ENCODE results near the gene WDR54. TPM values are rescaled to one million over a fixed set of nuclear protein-coding genes. Genes with fewer than 3 reads are reported as not detected.

The WDR54 gene, protein sequence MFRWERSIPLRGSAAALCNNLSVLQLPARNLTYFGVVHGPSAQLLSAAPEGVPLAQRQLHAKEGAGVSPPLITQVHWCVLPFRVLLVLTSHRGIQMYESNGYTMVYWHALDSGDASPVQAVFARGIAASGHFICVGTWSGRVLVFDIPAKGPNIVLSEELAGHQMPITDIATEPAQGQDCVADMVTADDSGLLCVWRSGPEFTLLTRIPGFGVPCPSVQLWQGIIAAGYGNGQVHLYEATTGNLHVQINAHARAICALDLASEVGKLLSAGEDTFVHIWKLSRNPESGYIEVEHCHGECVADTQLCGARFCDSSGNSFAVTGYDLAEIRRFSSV
- 5.7 TPM for total RNA-seq

DNA sequence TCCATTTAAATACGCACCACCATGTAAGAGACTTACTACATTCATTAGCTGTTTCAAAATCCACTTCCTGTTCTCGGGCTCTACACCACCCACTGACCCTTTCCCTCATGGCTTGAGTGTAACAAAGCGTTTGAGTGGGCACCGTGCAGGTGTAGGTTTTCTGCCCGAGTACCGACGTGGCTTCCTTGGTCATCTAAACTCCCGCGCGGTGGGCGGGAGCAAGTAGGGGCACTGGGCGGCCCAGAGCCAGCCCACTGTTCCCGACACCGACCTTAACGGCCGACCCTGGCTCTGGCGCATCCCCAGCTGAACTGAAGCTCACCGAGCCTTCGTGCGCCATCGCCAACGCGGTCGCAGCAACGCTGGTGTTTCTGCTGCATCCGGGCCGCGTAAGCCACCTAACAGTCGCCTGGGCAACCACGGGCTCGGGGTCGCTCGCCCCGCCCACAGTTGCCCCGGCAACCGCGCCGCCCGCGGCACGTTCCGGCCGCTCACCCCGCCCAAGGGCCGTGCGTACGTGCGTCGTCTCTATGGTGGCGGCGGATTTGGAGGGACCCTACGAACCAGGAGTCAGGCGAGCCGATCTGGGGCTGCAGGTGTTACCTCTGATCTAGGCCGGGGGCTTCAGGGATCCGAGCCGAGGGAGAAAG lies at the start of gene WDR54, which contains the start of gene C2orf81:
Gene WDR54, plus strand, starts transcription at position 510 of the 650 bp plus-strand sequence. CDS start 424 bp downstream, outside the sequence.
Gene C2orf81, minus strand, starts transcription at position 399 of the 650 bp plus-strand sequence. Its CDS starts 59 bp downstream, at position 340.
- DNase-seq, result peak; percentile 72

DNA sequence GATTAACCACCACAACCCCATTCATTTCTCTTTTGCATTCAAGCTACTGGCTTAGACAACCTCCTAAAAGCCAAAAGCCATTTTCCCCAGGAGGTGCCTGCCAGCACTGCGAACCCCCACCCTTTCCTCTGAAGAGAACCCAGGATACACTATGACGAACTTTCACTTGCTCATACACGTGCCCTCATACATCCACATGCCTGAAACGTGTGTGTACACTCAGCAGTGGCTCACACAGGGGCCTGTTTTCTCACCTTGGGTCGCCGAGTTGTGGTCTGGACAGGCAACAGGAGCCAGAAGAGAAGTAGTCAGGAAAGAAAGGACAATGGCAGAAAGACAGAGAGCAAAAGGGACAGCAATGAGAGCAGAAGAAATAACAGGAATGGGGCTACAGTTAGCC lies 48.9 kb upstream of the WDR54 start:
- no peak for DNase-seq

DNA sequence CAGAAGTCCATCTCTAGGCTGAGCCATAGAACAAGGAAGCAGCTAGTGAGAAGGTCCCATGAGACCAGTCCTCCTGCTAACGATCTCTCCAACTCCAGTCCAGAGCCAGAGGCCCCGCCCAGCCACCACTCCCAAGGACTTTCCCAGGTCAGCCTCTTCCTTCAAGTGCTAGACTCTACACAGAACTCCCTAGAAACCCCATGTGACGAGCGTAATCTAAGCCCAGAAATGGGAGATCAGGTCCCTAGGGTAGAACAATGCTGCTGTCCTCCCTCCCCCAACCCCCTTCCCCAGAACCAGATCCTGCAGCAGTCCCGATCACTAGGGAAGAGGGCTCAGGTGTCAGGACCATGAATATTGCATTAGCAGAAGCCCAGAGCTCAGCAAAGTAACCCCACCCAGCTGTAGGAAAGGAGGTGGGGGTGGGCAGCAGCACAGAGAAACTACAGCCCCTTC lies 48.3 kb upstream of the WDR54 start:
- no peak for DNase-seq

DNA sequence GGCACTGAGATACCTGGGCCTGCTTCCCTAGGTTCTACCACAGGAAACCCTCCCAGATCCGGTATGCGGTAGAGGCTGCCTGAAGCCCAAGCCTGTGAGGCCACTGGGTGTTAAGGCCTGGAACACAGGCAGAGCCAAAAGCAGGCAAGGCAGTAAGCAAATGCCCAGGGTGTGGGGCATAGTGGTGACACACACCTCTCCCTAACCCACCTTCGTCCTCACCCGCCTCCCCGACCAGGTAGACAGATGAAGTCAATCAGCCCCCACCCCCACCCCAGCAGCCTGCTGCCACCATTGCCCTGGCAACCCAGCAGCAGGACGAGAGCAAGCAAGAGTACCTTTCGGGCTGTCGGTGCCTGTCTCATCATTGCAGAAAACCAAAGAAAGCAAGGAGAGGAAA lies 47.5 kb upstream of the WDR54 start:
- DNase-seq, result no peak

DNA sequence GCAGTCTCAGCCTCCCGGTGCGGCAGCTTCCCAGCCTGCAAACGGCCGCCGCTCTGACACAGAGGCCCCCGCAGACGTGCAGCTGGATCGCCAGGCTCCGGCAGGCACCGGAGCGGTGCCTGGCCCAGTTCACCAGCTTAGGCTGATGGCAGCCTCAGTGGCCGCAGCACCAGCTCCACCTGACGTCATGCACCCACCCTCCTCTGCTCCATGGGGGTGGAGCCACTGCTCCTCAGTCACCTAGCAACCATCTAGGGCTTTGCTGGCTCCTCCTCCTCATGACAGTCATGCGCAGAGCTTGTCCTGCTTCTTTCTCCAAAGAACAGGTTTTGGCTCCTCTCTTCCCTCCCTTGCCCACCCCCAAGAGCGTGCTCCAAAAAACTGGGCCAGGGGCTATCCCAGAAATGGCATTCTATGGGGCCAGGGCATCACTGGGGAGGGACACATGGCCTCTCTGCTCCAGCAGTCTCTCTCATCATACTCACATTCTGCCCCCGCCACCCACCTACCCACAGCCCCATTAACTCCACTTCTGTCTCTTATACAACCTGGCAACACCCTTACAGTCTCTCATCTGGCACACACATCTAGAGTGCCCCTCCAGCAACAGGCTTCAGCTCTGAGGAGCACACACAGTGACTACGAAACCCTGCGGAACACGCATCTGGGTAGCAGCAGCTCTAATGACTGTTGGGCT lies 46.9 kb upstream of the WDR54 start:
- no peak for DNase-seq

DNA sequence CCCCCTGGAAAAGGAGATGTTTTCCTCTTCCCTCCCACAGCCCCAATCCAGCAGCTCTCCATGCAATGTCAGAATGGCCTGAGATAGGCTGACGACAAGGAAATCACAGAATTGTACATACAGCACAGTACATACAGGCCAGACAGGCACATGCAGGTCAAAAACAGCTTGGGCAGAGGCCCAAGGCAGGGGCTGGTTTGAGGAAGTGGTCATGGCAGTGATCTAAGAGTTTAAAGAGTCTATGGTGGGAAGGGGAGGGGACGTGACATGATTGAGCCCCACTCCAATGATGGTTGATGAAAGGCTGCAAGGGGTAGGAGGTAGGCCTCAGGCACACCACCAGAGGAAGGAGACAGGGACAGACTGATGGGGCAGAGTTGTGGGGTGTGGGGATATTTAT lies 45.7 kb upstream of the WDR54 start:
- DNase-seq, result no peak

DNA sequence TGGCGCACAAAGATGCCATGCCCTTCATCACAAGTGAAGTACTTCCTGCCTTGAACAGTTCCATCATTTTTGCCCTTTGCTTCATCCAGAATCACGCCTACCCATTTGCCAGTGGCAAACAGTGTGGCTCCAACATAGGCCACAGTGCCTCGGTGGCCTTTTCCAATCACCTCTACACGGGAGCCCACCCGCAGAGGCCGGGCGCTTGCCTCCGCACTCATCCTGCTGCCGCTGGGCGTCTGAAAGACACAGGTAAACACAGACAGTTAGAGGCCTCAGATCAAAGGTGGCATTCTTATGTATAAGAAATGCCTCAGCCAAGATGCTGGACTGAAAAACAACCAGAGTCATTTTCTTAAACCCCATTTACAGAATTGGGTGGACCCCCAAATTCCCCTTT lies 43.5 kb upstream of the WDR54 start:
- DNase-seq, result no peak

DNA sequence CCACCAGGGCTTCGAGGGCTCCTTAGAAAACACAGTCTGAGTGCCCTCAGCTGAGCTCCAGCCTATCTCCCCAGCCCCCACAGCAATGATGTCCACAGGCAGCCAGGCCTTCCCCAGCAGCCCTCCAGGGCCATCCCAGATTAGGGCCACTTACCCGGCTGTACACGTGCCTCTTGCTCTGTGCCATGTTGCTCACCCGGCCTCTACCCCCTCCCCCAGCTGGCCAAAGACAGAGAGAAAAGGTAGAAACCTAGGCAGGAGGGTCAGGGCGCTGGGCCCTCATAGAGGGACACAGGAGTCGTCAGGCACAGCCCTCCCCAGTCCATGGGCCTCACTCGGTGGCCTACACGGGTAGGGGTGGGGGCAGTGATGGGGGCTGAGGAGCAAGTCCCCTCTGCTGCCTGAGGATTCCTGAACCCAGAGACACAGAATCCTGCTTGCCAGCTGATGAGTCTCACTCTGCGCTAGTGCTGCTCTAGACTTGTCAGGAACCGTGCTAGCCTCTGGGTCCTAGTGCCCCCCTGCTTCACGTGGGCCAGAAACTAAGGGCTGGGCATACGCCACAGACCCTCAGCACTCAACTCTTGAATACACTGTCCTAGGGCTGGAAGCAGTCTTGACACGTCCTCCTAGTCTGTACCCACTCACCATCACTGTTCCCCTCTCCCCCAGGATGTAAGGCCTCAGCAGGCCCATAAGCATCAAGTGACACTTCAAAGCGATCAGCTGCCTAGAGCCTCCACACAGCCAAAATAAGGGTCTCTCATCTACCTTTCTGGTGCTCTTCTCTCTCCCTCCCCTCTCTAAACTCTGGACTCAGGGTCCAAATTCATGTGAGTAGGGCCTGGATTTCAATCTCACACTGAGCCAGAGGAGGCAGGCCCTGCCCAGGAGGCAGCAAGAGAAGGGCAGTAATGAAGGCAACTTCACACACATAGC lies 41.4 kb upstream of the WDR54 start, which contains the start of gene DCTN1:
Gene DCTN1, minus strand, starts transcription at position 461 of the 939 bp plus-strand sequence. Its CDS starts 274 bp downstream, at position 187.
- peak; percentile 9 for DNase-seq

DNA sequence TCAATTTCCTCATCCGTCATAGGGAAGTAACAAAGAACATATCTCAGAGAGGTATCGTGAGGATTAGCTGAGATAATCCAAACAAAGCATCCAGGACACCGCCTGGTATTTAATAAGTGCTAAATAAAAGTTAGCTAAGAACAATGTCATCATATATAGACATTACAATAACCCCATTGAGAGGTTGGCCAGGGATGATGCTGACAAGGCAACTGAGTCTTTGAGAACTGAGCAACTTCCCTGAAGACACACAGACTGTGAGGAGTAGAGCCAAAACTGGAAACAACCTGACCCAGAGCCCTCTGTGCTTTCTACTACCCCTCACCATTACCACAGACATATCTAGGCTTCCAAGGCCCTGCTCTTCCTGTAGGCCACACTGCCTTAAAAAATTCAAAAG lies 39.8 kb upstream of the WDR54 start:
- no peak for DNase-seq

DNA sequence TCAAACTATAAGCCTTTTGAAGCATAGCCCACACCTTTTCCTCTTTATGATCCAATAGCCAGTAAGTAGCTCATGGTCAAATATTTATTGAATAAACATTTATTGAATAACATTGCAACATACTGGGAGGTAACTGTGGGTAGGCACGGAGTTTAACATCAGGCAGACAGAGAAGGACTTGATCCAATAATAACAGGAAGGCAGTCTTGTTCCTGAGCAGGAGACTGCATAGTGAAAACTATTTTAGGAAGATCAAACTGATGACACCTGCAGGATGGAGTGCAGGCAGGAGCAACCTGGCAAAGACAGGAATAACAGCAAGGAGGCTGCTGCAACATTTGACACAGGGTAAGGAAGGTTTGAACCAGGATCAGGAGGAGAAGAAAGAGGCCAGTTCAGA lies 38.3 kb upstream of the WDR54 start:
- DNase-seq, result no peak

DNA sequence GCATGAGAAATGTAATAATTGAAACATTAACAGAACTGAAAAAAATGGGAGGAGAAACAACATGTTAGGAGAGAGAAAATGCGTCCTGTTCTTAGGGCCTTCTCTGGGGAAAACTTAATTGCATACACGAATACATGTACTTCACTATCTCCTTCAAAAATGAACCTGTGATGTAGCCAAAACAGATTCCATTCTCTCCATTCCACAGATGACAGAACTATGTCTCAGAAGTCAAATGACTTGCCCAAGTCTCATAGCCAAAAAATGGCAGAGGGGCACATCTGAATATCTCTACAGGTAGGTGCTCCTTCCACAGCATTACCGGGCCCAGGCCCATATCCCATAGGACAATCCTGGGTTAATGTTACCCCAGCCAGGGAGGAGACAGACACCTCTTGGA lies 37.5 kb upstream of the WDR54 start:
- DNase-seq, result no peak

DNA sequence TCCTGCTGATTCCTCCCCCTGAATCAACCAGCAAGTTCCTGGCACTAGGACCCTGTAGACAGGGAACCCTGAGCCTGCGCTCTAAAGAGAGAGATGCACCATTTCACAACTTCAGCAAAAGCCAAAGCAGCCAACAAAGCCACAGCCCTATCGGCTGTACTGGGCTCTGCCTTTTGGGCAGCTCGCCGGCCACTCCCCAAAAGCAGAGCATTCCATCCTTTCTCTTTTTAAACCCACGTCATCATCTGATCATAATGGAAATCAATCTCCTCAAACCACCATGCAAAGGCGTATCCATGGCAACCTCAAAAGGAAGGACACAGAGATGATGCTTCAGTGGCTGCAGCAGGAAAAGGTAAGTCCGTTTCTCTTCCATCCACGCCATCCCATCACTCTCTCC lies 36.1 kb upstream of the WDR54 start:
- no peak for DNase-seq

DNA sequence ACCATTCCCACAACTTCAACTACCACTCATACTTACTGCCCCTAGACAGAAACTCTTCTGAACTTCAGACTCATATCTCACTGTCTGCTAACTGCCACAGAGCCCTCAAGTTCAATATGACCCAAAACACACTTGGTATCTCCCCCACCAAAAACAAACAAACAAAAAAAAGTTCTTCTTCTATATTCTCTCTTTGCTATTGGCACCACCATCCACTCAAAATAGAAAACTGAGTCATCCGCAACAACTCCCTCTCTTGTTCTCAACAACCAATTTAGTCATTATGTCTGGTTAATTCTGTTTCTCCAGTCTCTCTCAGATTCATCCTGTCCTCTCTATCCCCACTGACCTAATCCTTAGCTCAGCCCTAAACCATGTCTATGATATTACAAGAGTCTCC lies 34.2 kb upstream of the WDR54 start:
- no peak for DNase-seq

DNA sequence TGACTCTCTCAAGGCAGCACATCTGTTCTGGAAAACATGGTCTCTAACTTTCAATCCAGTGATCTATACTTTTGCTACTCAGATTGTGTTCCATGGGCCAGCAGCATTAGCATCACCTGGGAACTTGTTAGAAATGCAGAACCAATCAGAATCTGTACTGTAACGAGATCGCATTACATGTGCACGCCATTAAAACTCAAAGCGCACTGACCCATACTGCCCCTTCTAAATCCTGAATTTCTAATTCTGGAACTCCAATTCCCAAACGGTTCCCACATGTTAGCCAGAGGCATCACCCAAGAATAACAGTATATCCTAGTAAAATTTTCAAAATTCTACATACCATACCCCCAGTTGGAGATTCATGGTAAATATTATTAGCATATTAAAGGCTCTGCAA lies 30.9 kb upstream of the WDR54 start:
- DNase-seq, result no peak

DNA sequence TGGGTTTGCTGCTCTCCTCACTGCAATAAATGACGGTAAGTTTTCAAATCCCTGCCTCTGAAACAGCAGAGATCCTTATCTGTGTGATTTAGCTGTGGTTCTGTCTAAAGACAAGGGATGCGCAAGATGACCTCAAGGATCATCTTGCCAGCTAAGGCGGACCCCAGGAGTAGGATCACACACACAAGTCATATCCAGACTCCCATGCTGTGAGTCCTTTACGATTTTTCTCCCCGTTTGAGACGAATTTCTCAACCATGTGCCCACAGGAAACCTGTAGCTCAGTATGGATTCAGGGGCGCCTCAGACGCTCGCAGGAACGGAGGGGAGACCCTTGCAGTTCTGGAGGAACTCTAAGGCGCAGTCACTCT lies 30.3 kb upstream of the WDR54 start:
- no peak for DNase-seq

DNA sequence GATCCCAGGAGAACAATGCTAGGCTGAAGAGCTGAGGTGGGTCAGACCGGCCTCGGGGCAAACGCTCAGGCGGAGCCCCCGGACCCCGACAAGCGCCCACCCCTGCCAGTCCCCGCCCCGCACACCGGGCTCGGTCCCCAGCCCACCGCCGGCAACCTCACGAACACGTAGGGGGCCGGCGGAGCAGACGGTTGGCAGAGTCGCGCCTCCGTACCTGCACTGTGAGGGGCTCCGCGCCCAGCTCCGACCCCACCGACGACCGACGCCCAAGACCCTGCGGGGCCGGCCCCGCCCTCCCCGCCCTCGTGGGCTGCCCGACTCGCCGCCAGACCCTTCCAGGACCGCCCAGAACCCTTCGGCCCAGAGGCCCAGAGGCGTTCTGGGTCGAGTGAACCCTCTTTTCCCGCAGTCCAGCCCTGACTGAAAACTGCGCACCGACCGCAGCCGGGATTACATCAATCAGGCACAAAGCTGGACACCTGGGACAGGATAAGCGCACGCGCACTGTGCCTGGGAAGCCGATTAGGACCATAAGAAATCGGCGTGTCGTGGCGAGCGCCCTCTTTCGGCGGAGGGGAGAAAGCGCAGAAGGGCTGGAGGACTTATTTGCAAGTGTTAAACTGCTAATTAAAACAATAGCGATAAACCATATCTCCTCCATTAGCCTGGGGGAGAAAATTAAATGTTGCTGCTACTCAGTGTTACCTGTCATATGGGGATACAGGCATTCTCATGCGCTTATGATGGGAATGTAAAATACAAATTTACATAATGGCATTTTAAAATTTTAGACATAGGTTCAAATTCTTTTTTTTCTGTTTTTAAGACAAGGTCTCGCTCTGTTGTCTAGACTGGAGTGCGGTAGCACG lies 29.7 kb upstream of the WDR54 start:
- peak; percentile 95 for DNase-seq

DNA sequence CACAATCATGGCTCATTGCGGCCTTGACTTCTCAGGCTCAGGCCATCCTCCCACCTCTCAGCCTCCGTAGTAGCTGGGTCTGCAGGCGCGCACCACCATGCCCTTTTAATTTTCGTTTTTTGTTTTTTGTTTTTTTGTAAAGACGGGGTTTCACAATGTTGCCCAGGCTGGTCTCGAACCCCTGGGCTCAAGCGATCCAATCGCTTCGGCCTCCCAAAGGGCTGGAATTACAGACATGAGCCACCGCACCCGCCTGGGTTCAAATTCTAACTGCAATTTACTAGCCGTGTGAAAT lies 29.1 kb upstream of the WDR54 start:
- no peak for DNase-seq

DNA sequence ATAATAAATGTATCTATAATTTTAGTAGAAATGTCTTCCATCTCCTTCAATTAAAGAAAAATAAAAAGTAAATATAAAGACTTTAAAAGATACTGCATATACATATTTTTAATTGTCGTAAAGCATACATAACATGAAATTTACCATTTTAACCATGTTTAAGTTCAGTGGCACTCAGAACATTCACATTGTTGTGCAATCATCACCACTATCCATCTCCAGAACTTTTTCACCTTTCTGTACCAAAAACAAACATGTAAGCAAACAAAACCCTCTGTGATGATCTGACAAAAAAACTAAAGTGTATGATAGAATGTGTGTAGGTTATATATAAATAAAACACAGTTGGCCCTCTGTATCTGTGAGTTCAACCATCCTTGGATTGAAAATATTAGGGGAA lies 28.0 kb upstream of the WDR54 start:
- no peak for DNase-seq

DNA sequence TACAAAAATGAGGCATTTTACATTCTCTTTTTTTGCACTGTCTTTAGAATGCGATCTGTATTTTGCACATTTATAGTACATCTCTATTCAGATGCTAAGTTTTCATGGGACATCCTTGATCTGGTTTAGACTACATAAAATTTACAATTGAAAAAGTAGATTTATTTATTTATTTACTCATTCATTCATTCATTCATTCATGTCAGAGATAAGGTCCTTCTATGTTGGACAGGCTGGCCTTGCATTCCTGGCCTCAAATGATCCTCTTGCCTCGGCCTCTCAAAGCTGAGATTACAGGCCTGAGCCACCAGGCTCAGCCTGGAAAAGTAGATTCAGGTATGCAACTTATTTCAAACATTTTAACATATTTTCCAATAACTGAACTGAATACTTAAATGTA lies 25.4 kb upstream of the WDR54 start:
- DNase-seq, result no peak

DNA sequence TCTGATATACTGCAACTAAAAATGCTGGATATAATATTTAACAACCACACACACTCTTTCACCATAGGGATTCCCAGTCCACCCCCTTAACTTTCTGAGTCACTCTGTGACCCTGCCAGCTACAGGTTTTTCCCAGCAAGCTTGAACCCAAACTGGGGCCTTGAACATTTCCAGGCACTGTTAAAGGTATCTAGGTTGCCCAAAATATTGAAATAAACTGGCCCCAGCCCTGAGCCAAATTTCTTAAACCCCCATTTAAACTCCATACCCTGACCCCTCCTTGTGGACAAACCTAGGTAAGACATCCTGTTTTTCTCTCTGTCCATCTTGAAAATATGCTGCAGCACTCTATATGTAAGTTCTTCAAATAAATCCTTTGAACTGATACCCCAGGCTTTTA lies 21.7 kb upstream of the WDR54 start:
- DNase-seq, result no peak

DNA sequence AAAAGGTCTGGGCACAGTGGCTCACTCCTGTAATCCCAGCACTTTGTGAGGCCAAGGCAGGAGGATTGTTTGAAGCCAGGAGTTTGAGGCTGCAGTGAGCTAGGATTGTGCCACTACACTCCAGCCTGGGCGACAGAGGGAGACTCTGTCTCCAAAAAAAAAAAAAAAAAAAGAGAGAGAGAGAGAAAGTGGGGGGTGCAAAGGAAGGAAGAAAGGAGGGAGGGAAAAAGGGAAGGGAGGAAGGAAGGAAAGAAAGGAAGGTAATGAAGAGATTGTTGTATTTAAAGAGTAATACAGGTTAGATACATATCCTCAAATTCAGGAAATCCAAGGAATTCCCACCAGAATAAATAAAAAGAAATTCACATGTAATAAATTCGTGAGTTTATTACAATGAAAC lies 19.6 kb upstream of the WDR54 start:
- no peak for DNase-seq

All from skin of body (tissue), 2 donors.